AG09319 (cell line): ENCODE measurements around the gene C8A.

Experiments used
- DNase-seq: peaks from one replicate; pipeline ENCODE4 v3.0.0-alpha.2; 2010; ENCODE audit warnings: low read depth; ENCODE audit errors: extremely low read depth
- CTCF ChIP-seq: IDR thresholded peaks from 2 replicates; pipeline ENCODE4 v1.5.1; 2011; ENCODE audit warnings: low read depth, mild to moderate bottlenecking, inconsistent platforms, low read length, moderate library complexity

The C8A gene

GRCh38 chr1:56901716-56902115 lies 47.1 kb downstream of the C8A start:
- no peak for TF ChIP-seq CTCF
- no peak for DNase-seq

GRCh38 chr1:56903778-56904177 lies 49.2 kb downstream of the C8A start:
- TF ChIP-seq CTCF, result no peak
- no peak for DNase-seq

GRCh38 chr1:56904663-56905397 lies 50.2 kb downstream of the C8A start:
- TF ChIP-seq CTCF, result no peak
- DNase-seq, result no peak

GRCh38 chr1:56905667-56906066 lies 51.1 kb downstream of the C8A start:
- no peak for TF ChIP-seq CTCF
- DNase-seq, result no peak

- no peak for TF ChIP-seq CTCF
- DNase-seq, result no peak
These were observed 54.1 kb downstream of the C8A start for GRCh38 chr1:56908619-56909221.

- DNase-seq, result no peak
- no peak for TF ChIP-seq CTCF
These were observed 55.9 kb downstream of the C8A start for GRCh38 chr1:56910441-56910985.
